ENCODE data around the gene DDX27. TPM values are rescaled to one million over a fixed set of nuclear protein-coding genes. Genes with fewer than 3 reads are reported as not detected.

Gene DDX27
- total and polyA plus RNA-seq, 2 experiments from 2014 or later: 29.1 to 33.9 TPM

- Histone ChIP-seq H3K27me3 (no peaks in the 10 kb centered on the region), H3K4me2 (no peak overlapping the region), H2AFZ (no peak overlapping the region), H3K4me3 (no peak overlapping the region), H3K9me2 (replicated peaks; ENCODE audit: insufficient read depth) (no peaks in the 10 kb centered on the region), H3K4me1 (ENCODE audit: insufficient read depth) (no peaks in the 10 kb centered on the region), H3K36me3 (replicated peaks; ENCODE audit: insufficient read depth, low read depth) (peaks cover 4% of the 10 kb centered on the region), H3K27ac (no peak overlapping the region), H4K20me1 (ENCODE audit: insufficient read depth, poor library complexity, severe bottlenecking) (no peaks in the 10 kb centered on the region), H3K79me2 (peaks cover 5% of the 10 kb centered on the region), H3K9me3 (ENCODE audit: low read depth) (no peaks in the 10 kb centered on the region)
- WGBS (ENCODE audit: low lambda C conversion rate, missing lambda C conversion rate): 96% methylated on average over 7 of the region's 7 CpGs
- DNase-seq (ENCODE audit: low spot score): no peak
- no peak for TF ChIP-seq EZH2 (IDR thresholded peaks at IDR 0.05; ENCODE audit: borderline replicate concordance)
- TF ChIP-seq, protein P1, sequence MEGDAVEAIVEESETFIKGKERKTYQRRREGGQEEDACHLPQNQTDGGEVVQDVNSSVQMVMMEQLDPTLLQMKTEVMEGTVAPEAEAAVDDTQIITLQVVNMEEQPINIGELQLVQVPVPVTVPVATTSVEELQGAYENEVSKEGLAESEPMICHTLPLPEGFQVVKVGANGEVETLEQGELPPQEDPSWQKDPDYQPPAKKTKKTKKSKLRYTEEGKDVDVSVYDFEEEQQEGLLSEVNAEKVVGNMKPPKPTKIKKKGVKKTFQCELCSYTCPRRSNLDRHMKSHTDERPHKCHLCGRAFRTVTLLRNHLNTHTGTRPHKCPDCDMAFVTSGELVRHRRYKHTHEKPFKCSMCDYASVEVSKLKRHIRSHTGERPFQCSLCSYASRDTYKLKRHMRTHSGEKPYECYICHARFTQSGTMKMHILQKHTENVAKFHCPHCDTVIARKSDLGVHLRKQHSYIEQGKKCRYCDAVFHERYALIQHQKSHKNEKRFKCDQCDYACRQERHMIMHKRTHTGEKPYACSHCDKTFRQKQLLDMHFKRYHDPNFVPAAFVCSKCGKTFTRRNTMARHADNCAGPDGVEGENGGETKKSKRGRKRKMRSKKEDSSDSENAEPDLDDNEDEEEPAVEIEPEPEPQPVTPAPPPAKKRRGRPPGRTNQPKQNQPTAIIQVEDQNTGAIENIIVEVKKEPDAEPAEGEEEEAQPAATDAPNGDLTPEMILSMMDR (IDR thresholded peaks at IDR 0.05; ENCODE audit: poor library complexity): no peak
- no peak for TF ChIP-seq EZH2phosphoT487 (IDR thresholded peaks at IDR 0.05; ENCODE audit: low read depth, severe bottlenecking, unreplicated experiment)
These were observed 6.7 kb downstream of the DDX27 start for GRCh38 chr20:49225896-49226295.

- no peak overlapping the region for H2AFZ ChIP-seq
- TF ChIP-seq EZH2 (IDR thresholded peaks at IDR 0.05; ENCODE audit: borderline replicate concordance) (no peak), EZH2phosphoT487 (IDR thresholded peaks at IDR 0.05; ENCODE audit: low read depth, severe bottlenecking, unreplicated experiment) (no peak)
- TF ChIP-seq, protein P1 (IDR thresholded peaks at IDR 0.05; ENCODE audit: poor library complexity): no peak
- no peak overlapping the region for H3K4me2 ChIP-seq
- no peaks in the 10 kb centered on the region for H3K36me3 ChIP-seq (replicated peaks; ENCODE audit: insufficient read depth, low read depth)
- no peaks in the 10 kb centered on the region for H3K27me3 ChIP-seq
- no peak for DNase-seq (ENCODE audit: low spot score)
- 98% methylated on average over 9 of the region's 9 CpGs for WGBS (ENCODE audit: low lambda C conversion rate, missing lambda C conversion rate)
- no peaks in the 10 kb centered on the region for H3K4me1 ChIP-seq (ENCODE audit: insufficient read depth)
- H4K20me1 ChIP-seq (ENCODE audit: insufficient read depth, poor library complexity, severe bottlenecking): no peaks in the 10 kb centered on the region
- H3K9me3 ChIP-seq (ENCODE audit: low read depth): no peaks in the 10 kb centered on the region
- no peaks in the 10 kb centered on the region for H3K9me2 ChIP-seq (replicated peaks; ENCODE audit: insufficient read depth)
- no peak overlapping the region for H3K27ac ChIP-seq
- no peaks in the 10 kb centered on the region for H3K79me2 ChIP-seq
- H3K4me3 ChIP-seq: no peak overlapping the region
These were observed 9.5 kb downstream of the DDX27 start for GRCh38 chr20:49228676-49229075.

DNA sequence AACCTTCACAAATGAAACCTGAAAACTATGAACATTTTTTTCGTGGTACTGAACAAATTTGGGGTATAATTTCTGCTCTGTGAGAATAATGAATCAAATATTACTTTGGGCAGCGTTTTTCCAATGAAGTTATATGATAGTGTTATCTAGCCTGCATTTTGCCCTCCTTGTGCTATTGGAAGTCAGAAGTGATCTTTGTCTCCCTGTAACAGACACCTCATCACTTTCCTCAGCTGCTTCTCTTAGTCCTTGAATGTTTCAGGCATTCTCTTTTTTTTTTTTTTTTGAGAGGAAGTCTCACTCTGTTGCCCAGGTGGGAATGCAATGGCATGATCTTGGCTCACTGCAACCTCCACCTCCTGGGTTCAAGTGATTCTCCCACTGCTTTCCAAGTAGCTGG is 10.2 kb downstream of the DDX27 start:
- no peak for DNase-seq (ENCODE audit: low spot score)
- Histone ChIP-seq H3K4me1 (ENCODE audit: insufficient read depth) (no peaks in the 10 kb centered on the region), H4K20me1 (ENCODE audit: insufficient read depth, poor library complexity, severe bottlenecking) (no peaks in the 10 kb centered on the region), H3K27me3 (no peaks in the 10 kb centered on the region), H2AFZ (no peak overlapping the region), H3K4me2 (no peak overlapping the region), H3K27ac (no peak overlapping the region), H3K36me3 (replicated peaks; ENCODE audit: insufficient read depth, low read depth) (no peaks in the 10 kb centered on the region), H3K4me3 (no peak overlapping the region), H3K9me2 (replicated peaks; ENCODE audit: insufficient read depth) (no peaks in the 10 kb centered on the region), H3K79me2 (no peaks in the 10 kb centered on the region), H3K9me3 (ENCODE audit: low read depth) (no peaks in the 10 kb centered on the region)
- 95% methylated on average over 2 of the region's 2 CpGs for WGBS (ENCODE audit: low lambda C conversion rate, missing lambda C conversion rate)
- TF ChIP-seq EZH2 (IDR thresholded peaks at IDR 0.05; ENCODE audit: borderline replicate concordance): no peak
- TF ChIP-seq, protein P1 (IDR thresholded peaks at IDR 0.05; ENCODE audit: poor library complexity): no peak
- no peak for TF ChIP-seq EZH2phosphoT487 (IDR thresholded peaks at IDR 0.05; ENCODE audit: low read depth, severe bottlenecking, unreplicated experiment)

DNA sequence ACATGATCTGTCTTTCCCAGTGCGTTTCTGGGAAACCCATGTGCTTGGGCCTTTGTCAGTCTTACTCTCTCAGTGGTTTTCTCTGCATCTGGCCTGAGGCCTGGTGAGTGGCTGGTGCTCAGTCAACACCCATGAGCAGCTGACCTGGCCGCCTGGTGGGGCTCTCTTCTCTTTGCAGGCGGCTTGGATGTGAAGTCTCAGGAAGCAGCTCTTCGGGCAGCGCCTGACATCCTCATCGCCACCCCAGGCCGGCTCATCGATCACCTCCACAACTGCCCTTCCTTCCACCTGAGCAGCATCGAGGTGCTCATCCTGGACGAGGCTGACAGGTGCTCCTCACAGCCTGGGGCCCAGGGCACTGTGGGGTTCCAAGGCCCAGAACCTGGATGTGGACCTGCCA is 10.8 kb downstream of the DDX27 start:
- 96% methylated on average over 10 of the region's 10 CpGs for WGBS (ENCODE audit: low lambda C conversion rate, missing lambda C conversion rate)
- no peaks in the 10 kb centered on the region for H3K9me2 ChIP-seq (replicated peaks; ENCODE audit: insufficient read depth)
- no peaks in the 10 kb centered on the region for H4K20me1 ChIP-seq (ENCODE audit: insufficient read depth, poor library complexity, severe bottlenecking)
- H2AFZ ChIP-seq: no peak overlapping the region
- H3K36me3 ChIP-seq (replicated peaks; ENCODE audit: insufficient read depth, low read depth): no peaks in the 10 kb centered on the region
- no peaks in the 10 kb centered on the region for H3K4me1 ChIP-seq (ENCODE audit: insufficient read depth)
- no peak overlapping the region for H3K27ac ChIP-seq
- H3K9me3 ChIP-seq (ENCODE audit: low read depth): no peaks in the 10 kb centered on the region
- no peak for DNase-seq (ENCODE audit: low spot score)
- TF ChIP-seq, protein P1 (IDR thresholded peaks at IDR 0.05; ENCODE audit: poor library complexity): no peak
- TF ChIP-seq EZH2 (IDR thresholded peaks at IDR 0.05; ENCODE audit: borderline replicate concordance): no peak
- H3K79me2 ChIP-seq: no peaks in the 10 kb centered on the region
- H3K4me2 ChIP-seq: no peak overlapping the region
- no peak overlapping the region for H3K4me3 ChIP-seq
- no peaks in the 10 kb centered on the region for H3K27me3 ChIP-seq
